ENCODE results near the gene TRIM63.

DNA sequence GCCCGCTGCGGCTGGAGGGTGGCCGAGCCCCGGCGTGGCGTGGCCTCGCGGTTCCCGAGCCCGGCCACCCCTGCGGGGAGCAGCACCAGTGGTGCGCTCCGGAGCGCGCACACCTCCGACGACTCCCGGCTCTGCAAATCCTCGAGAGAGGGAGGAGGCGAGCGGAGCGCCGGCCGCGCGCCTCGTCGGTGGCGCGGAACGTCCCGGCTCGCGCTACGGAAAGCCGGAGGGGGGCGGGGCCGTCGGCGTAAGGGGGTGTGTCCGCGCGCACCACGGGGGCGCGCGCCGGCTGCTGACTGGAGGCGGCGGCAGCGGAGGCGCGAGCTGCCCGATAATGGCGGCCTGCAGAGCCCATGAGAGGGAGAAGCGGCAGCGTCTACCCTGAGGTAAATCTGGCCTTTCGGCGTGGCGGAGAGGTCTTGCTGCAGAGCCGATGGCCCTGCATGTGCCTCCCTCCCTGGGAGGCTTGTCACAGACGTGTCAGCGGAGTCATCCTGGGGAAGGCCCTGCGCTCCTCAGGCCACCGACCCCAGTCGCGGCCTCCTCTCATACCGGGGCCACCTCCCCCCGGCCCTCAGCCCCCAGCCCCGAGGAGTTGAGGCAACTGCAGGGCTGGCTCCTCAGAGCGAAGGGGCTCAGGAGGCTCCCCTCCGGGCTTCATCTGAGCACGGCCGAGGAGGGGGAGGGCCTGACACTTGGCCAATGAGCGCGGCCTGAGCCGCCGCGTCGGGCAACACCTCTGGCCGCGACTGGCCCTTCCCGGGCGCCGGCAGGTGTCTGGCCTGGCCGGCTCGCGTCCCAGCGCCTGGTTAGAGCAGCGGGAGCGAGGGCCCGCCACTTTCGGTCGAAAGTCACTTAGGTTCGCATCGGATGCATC is 44.3 kb upstream of the TRIM63 start, which contains the start of gene PDIK1L:
- TF ChIP-seq, protein P1, sequence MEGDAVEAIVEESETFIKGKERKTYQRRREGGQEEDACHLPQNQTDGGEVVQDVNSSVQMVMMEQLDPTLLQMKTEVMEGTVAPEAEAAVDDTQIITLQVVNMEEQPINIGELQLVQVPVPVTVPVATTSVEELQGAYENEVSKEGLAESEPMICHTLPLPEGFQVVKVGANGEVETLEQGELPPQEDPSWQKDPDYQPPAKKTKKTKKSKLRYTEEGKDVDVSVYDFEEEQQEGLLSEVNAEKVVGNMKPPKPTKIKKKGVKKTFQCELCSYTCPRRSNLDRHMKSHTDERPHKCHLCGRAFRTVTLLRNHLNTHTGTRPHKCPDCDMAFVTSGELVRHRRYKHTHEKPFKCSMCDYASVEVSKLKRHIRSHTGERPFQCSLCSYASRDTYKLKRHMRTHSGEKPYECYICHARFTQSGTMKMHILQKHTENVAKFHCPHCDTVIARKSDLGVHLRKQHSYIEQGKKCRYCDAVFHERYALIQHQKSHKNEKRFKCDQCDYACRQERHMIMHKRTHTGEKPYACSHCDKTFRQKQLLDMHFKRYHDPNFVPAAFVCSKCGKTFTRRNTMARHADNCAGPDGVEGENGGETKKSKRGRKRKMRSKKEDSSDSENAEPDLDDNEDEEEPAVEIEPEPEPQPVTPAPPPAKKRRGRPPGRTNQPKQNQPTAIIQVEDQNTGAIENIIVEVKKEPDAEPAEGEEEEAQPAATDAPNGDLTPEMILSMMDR (IDR thresholded peaks at IDR 0.05), result no peak
- TF ChIP-seq POLR2AphosphoS5 (IDR thresholded peaks at IDR 0.05) (peak; percentile 85 to 92), POLR2A (IDR thresholded peaks at IDR 0.05) (peak in 2 of 4 donors; percentile 47 to 75), EP300 (IDR thresholded peaks at IDR 0.05) (peak in 1 of 4 donors; percentile 62)

All from upper lobe of left lung (tissue), 4 donors.